K562 (cell line): ENCODE data around the gene PTPN18. TPM values are rescaled to one million over a fixed set of nuclear protein-coding genes. Genes with fewer than 3 reads are reported as not detected.

Experiments used
- BCOR ChIP-seq: fragments of 450-650 bp; IDR thresholded peaks from 2 replicates; pipeline ENCODE4 v1.6.1; 2016
- CBFA2T2 ChIP-seq: fragments of 450-650 bp; conservative IDR thresholded peaks from 2 replicates; pipeline ENCODE4 v1.6.1; 2017; ENCODE audit warnings: mild to moderate bottlenecking
- CEBPG ChIP-seq, 3 experiments: fragments of 200-800 bp in 1 of 3; sonication (Bioruptor generic) in 1 of 3; sonication (generic) in 1 of 3; formaldehyde crosslinking in 1 of 3; IDR thresholded peaks in 2 of 3; conservative IDR thresholded peaks in 1 of 3; 2 replicates each; pipeline versions ENCODE4 v1.6.1 to v1.8.0; 2016 to 2022; ENCODE audit warnings: missing compliant biosample characterization in 2 of 3, missing genetic modification characterization in 2 of 3, mild to moderate bottlenecking in 1 of 3, missing genetic modification reagents in 1 of 3
- CHD4 ChIP-seq: fragments of 200-600 bp; sonication (generic); IDR thresholded peaks from 3 replicates; pipeline ENCODE4 v1.6.1; 2012; ENCODE audit warnings: low read depth, mild to moderate bottlenecking, mixed read lengths, low read length, inconsistent platforms; ENCODE audit not compliant: insufficient read depth, insufficient replicate concordance, poor library complexity, severe bottlenecking
- E2F3 ChIP-seq: fragments of 250-450 bp; sonication (Bioruptor Pico); IDR thresholded peaks from 2 replicates; pipeline ENCODE4 v1.4.0; 2020; ENCODE audit warnings: mild to moderate bottlenecking
- ELF1 ChIP-seq: fragments of 200-800 bp; sonication (Bioruptor generic); IDR thresholded peaks from 2 replicates; pipeline ENCODE4 v1.6.1; 2016; ENCODE audit warnings: missing genetic modification characterization, missing compliant biosample characterization
- EP300 ChIP-seq: IDR thresholded peaks from 2 replicates; pipeline ENCODE4 v1.6.1; 2012; ENCODE audit warnings: low read length, improper control_type of control experiment
- FOXJ3 ChIP-seq: sonication (generic); formaldehyde crosslinking; IDR thresholded peaks from 2 replicates; pipeline ENCODE4 v1.4.0; 2020; ENCODE audit warnings: mild to moderate bottlenecking, missing genetic modification reagents
- GABPB2 ChIP-seq: fragments of 250-450 bp; sonication (Bioruptor Pico); conservative IDR thresholded peaks from 2 replicates; pipeline ENCODE4 v1.5.1; 2021; ENCODE audit warnings: mild to moderate bottlenecking
- MYNN ChIP-seq, 2 experiments: sonication (generic); formaldehyde crosslinking in 1 of 2; IDR thresholded peaks; 2 replicates each; pipeline versions ENCODE4 v1.5.0 to v1.6.1; 2016 to 2020; ENCODE audit warnings: antibody characterized with exemption in 1 of 2, missing genetic modification reagents in 1 of 2
- PYGO2 ChIP-seq: fragments of 450-650 bp; IDR thresholded peaks from 2 replicates; pipeline ENCODE4 v1.6.1; 2016; ENCODE audit warnings: mild to moderate bottlenecking, missing genetic modification characterization, moderate library complexity, missing compliant biosample characterization
- SAFB ChIP-seq: fragments of 200-400 bp; formaldehyde crosslinking; IDR thresholded peaks from 2 replicates; pipeline ENCODE4 v1.6.1; 2017; ENCODE audit warnings: low read depth, low read length, borderline replicate concordance
- SMARCA5 ChIP-seq: fragments of 450-650 bp; IDR thresholded peaks from 2 replicates; pipeline ENCODE4 v1.6.1; 2016
- SP1 ChIP-seq: sonication (generic); formaldehyde crosslinking; IDR thresholded peaks from 2 replicates; pipeline ENCODE4 v1.8.1; 2022; ENCODE audit warnings: mild to moderate bottlenecking, missing genetic modification reagents
- SRSF7 ChIP-seq: fragments of 200-400 bp; formaldehyde crosslinking; optimal IDR thresholded peaks from 2 replicates; pipeline ENCODE3; 2017; ENCODE audit warnings: mild to moderate bottlenecking, low read depth, low read length
- TAF15 ChIP-seq: fragments of 200-400 bp; formaldehyde crosslinking; IDR thresholded peaks from 2 replicates; pipeline ENCODE4 v1.6.1; 2017; ENCODE audit warnings: mild to moderate bottlenecking, low read depth, low read length, moderate library complexity
- TBL1XR1 ChIP-seq, 2 experiments: IDR thresholded peaks; 2 replicates each; pipeline ENCODE4 v1.6.1; 2012; ENCODE audit warnings: improper control_type of control experiment in 2 of 2, low read length in 2 of 2, mild to moderate bottlenecking in 1 of 2
- TSC22D4 ChIP-seq: fragments of 450-650 bp; IDR thresholded peaks from 2 replicates; pipeline ENCODE4 v1.6.1; 2016; ENCODE audit warnings: missing genetic modification characterization, missing biosample characterization, control low read depth
- ZNF277 ChIP-seq: fragments of 250-450 bp; sonication (Bioruptor Pico); IDR thresholded peaks from 2 replicates; pipeline ENCODE4 v1.8.0; 2022; ENCODE audit warnings: inconsistent platforms, mild to moderate bottlenecking, moderate library complexity, borderline replicate concordance
- ZNF780A ChIP-seq: fragments of 250-450 bp; sonication (Bioruptor Pico); IDR thresholded peaks from 2 replicates; pipeline ENCODE4 v1.5.0; 2021; ENCODE audit warnings: mild to moderate bottlenecking
- polyA plus RNA-seq, 8 experiments: library from polyadenylated mRNA; depleted of rRNA in 4 of 8; stranded (reverse) in 5 of 8; unstranded in 3 of 8; fragments of >200 nt; fragmentation: Nextera tagmentation in 2 of 8; fragmentation: Illumina TruSeq in 1 of 8; extraction: Ambion mirVana in 2 of 8; extraction: Trizol in 1 of 8; gene quantifications; 2 replicates each; pipeline versions ENCODE4 v1.2.1 to v1.2.3, GENCODE V29; 2011 to 2014; ENCODE audit warnings: inconsistent platforms in 1 of 8, missing spikeins in 1 of 8
- total RNA-seq, 7 experiments: library from RNA; depleted of rRNA in 6 of 7; stranded (reverse); fragments of >200 nt in 6 of 7; fragmentation: Illumina TruSeq in 2 of 7; extraction: Trizol in 2 of 7; gene quantifications; 2 replicates each; pipeline versions ENCODE4 v1.2.1 to v1.2.3, GENCODE V29; 2011 to 2021; ENCODE audit warnings: low replicate concordance in 1 of 7
- TF ChIP-seq, protein P1 (sequence below), 2 experiments: fragments of 250-450 bp in 1 of 2; fragments of 450-650 bp in 1 of 2; sonication (Bioruptor Pico) in 1 of 2; IDR thresholded peaks; 2 replicates each; pipeline versions ENCODE4 v1.6.1 to v1.8.0; 2016 to 2021; ENCODE audit warnings: mild to moderate bottlenecking in 2 of 2, moderate library complexity in 2 of 2, missing compliant biosample characterization in 1 of 2, missing genetic modification characterization in 1 of 2
- TF ChIP-seq, protein P2 (sequence below): fragments of 150-350 bp; IDR thresholded peaks from 2 replicates; pipeline ENCODE4 v1.6.1; 2014; ENCODE audit warnings: low read depth, mild to moderate bottlenecking, low read length, borderline replicate concordance

PTPN18 gene
- total and polyA plus RNA-seq, 9 of the 15 experiments (the other 6 are each of a cell fraction or from before 2014, with no cell fraction given), result 11.6 to 90.7 (median 49.6) TPM

- TF ChIP-seq TBL1XR1 (IDR thresholded peaks at IDR 0.05; ENCODE audit: low read length in 2 of 2) (peak in 1 of 2 experiments; percentile 84; a peak in 1 of 4 replicates), ZNF780A (CRISPR knock-in tag) (no peak), E2F3 (CRISPR knock-in tag) (no peak), CHD4 (no peak), SAFB (no peak), FOXJ3 (CRISPR knock-in tag) (no peak), PYGO2 (tag) (no peak), SRSF7 (no peak), GABPB2 (CRISPR knock-in tag) (no peak), TSC22D4 (tag) (no peak), BCOR (peak; percentile 29; the same call in 1 of the 2 replicates), SMARCA5 (0 out of 2 replicates have a peak, but pooled peaks have one; percentile 52), TAF15 (no peak), MYNN (IDR thresholded peaks at IDR 0.05) (no peak), MYNN (CRISPR knock-in tag; IDR thresholded peaks at IDR 0.05) (no peak), ELF1 (tag) (no peak; the same call in 1 of the 2 replicates), SP1 (CRISPR knock-in tag) (peak; percentile 53; the same call in 1 of the 2 replicates), EP300 (peak; percentile 76), CBFA2T2 (no peak; the same call in 1 of the 2 replicates), CEBPG (CRISPR knock-in tag; IDR thresholded peaks at IDR 0.05) (peak; percentile 28; the same call in 1 of the 2 replicates), CEBPG (tag; conservative IDR thresholded peaks at IDR 0.05 in 1 of 2, IDR thresholded peaks at IDR 0.05 in 1 of 2) (no peak), ZNF277 (no peak)
- TF ChIP-seq, protein P1, sequence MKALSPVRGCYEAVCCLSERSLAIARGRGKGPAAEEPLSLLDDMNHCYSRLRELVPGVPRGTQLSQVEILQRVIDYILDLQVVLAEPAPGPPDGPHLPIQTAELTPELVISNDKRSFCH (CRISPR knock-in tag; IDR thresholded peaks at IDR 0.05), result no peak
- TF ChIP-seq, protein P1 (tag; IDR thresholded peaks at IDR 0.05), result no peak
- TF ChIP-seq, protein P2, sequence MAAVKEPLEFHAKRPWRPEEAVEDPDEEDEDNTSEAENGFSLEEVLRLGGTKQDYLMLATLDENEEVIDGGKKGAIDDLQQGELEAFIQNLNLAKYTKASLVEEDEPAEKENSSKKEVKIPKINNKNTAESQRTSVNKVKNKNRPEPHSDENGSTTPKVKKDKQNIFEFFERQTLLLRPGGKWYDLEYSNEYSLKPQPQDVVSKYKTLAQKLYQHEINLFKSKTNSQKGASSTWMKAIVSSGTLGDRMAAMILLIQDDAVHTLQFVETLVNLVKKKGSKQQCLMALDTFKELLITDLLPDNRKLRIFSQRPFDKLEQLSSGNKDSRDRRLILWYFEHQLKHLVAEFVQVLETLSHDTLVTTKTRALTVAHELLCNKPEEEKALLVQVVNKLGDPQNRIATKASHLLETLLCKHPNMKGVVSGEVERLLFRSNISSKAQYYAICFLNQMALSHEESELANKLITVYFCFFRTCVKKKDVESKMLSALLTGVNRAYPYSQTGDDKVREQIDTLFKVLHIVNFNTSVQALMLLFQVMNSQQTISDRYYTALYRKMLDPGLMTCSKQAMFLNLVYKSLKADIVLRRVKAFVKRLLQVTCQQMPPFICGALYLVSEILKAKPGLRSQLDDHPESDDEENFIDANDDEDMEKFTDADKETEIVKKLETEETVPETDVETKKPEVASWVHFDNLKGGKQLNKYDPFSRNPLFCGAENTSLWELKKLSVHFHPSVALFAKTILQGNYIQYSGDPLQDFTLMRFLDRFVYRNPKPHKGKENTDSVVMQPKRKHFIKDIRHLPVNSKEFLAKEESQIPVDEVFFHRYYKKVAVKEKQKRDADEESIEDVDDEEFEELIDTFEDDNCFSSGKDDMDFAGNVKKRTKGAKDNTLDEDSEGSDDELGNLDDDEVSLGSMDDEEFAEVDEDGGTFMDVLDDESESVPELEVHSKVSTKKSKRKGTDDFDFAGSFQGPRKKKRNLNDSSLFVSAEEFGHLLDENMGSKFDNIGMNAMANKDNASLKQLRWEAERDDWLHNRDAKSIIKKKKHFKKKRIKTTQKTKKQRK, result no peak
These were observed 18.8 kb upstream of the PTPN18 start (continued) for GRCh38 chr2:130336877-130337734.
